GM21360 (cell line): ENCODE data around the gene GSG1L.
"Not testable (repeated sequence)": the region's sequence is repeated elsewhere in the genome, so short reads cannot be mapped to it uniquely, and the experiment has no call there.

Experiments
- ATAC-seq: cut with Tn5 transposase; IDR thresholded peaks from one replicate; pipeline ENCODE4 v1.9.1; 2021; ENCODE audit warnings: mild to moderate bottlenecking, moderate library complexity; ENCODE audit not compliant: unreplicated experiment

GSG1L gene

GRCh38 chr16:27959914-27960313 is 103.6 kb downstream of the GSG1L start:
- ATAC-seq = no peak

GRCh38 chr16:27954191-27954590 is 109.3 kb downstream of the GSG1L start:
- ATAC-seq = no peak

GRCh38 chr16:27952811-27953210 is 110.7 kb downstream of the GSG1L start:
- no peak for ATAC-seq

GRCh38 chr16:27951489-27952120 is 111.9 kb downstream of the GSG1L start:
- no peak for ATAC-seq

GRCh38 chr16:27950206-27950887 is 113.2 kb downstream of the GSG1L start:
- ATAC-seq = no peak

- no peak for ATAC-seq
These were observed 115.8 kb downstream of the GSG1L start for GRCh38 chr16:27947696-27948095.

- ATAC-seq = no peak
These were observed 118.1 kb downstream of the GSG1L start for GRCh38 chr16:27945233-27945973.

- no peak for ATAC-seq
These were observed 119.7 kb downstream of the GSG1L start for GRCh38 chr16:27943766-27944165.

- not testable (repeated sequence) for ATAC-seq
These were observed 121.4 kb downstream of the GSG1L start for GRCh38 chr16:27942071-27942470.

- no peak for ATAC-seq
These were observed 128.4 kb downstream of the GSG1L start for GRCh38 chr16:27935076-27935475.

GRCh38 chr16:27932542-27933135 is 130.9 kb downstream of the GSG1L start:
- no peak for ATAC-seq

GRCh38 chr16:27929818-27930217 is 133.7 kb downstream of the GSG1L start:
- no peak for ATAC-seq

GRCh38 chr16:27928542-27928941 is 135.0 kb downstream of the GSG1L start:
- ATAC-seq = no peak

- no peak for ATAC-seq
These were observed 136.1 kb downstream of the GSG1L start for GRCh38 chr16:27927266-27927901.

- no peak for ATAC-seq
These were observed 137.9 kb downstream of the GSG1L start for GRCh38 chr16:27925612-27926011.

GRCh38 chr16:27924411-27925118 is 138.9 kb downstream of the GSG1L start:
- no peak for ATAC-seq

- ATAC-seq = no peak
These were observed 139.8 kb downstream of the GSG1L start for GRCh38 chr16:27923751-27924150.

- ATAC-seq = no peak
These were observed 141.1 kb downstream of the GSG1L start for GRCh38 chr16:27922433-27922832.

- ATAC-seq = no peak
These were observed 142.4 kb downstream of the GSG1L start for GRCh38 chr16:27921134-27921533.

GRCh38 chr16:27920391-27920891 is 143.1 kb downstream of the GSG1L start:
- no peak for ATAC-seq
